B cell (primary cell): ENCODE results near the gene PAFAH2.

Source experiments
- CTCF ChIP-seq: fragments of 200-600 bp; IDR thresholded peaks from one replicate; pipeline ENCODE4 v1.8.0; 2022; ENCODE audit warnings: antibody characterized with exemption, mild to moderate bottlenecking
- EZH2 ChIP-seq: IDR thresholded peaks from 2 replicates; pipeline ENCODE4 v1.6.1; 2012; ENCODE audit warnings: borderline replicate concordance, low read depth, mild to moderate bottlenecking, moderate library complexity, low read length; ENCODE audit not compliant: insufficient read depth, poor library complexity, severe bottlenecking

GRCh38 chr1:26025060-26025459, 27.2 kb upstream of the PAFAH2 start:
- TF ChIP-seq CTCF, result no peak
- no peak for TF ChIP-seq EZH2
